Activated T-helper 1 cell treated with anti-CD3 and anti-CD28 coated beads, Interleukin-12 subunit alpha, Interleukin-12 subunit beta, Interleukin-2, Interleukin-4 antibody, amounts not matched to agents 30 ng/mL and 10 ng/mL and 1 ng/mL, durations not matched to agents 14 hours and 24 hours and 36 hours (primary cell): Measurements from ENCODE around the gene STXBP6. TPM values are rescaled to one million over a fixed set of nuclear protein-coding genes. Genes with fewer than 3 reads are reported as not detected.

ENCODE experiments used
- DNase-seq: peaks from one replicate; pipeline ENCODE4 v3.0.0; 2021; ENCODE audit warnings: low spot score
- H3K27ac Mint-ChIP-seq: one replicate; pipeline ENCODE4 v1.8.0; 2021; ENCODE audit warnings: mild to moderate bottlenecking, mixed read lengths
- H3K27me3 Mint-ChIP-seq: one replicate; pipeline ENCODE4 v1.8.0; 2022; ENCODE audit warnings: mild to moderate bottlenecking, moderate library complexity, mixed read lengths; ENCODE audit not compliant: insufficient read depth
- H3K36me3 Mint-ChIP-seq: one replicate; pipeline ENCODE4 v1.8.0; 2021; ENCODE audit warnings: low read depth, mixed read lengths
- H3K4me1 Mint-ChIP-seq: one replicate; pipeline ENCODE4 v1.8.0; 2021; ENCODE audit warnings: low read depth, mixed read lengths
- H3K4me3 Mint-ChIP-seq: one replicate; pipeline ENCODE4 v1.8.0; 2021; ENCODE audit warnings: mild to moderate bottlenecking, moderate library complexity, mixed read lengths
- H3K9me3 Mint-ChIP-seq: one replicate; pipeline ENCODE4 v1.8.0; 2021; ENCODE audit warnings: mixed read lengths
- intact Hi-C: fragments of 100-400 bp; cut with micrococcal nuclease; formaldehyde crosslinking; loops from one replicate; pipeline ENCODE4 v1.15.1; 2024
- total RNA-seq: library from RNA; stranded (reverse); gene quantifications from 2 replicates; pipeline ENCODE4 v1.2.3, GENCODE V29; 2022

STXBP6 gene
- total RNA-seq, 1 donor from 2014 or later, result not detected

DNA sequence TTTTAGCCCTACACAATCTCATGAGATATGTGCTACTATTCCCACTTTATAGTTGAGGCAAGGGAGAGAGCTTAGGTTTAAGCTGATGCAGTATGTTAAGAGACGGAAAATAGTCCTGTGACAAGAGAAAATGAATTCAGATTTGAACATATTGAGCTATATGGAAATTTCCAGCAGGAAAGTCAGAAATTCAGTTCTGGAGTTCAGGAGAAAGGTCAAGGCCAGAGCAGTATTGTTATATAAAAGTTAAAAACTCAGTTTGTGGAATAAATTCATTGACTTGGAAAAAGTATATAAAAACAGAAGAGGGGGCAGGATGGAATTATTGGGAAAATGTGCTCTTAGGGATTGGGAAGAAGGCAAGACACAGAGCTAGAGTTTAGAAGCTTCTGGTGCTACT lies 248.9 kb downstream of the STXBP6 start:
- Mint-ChIP-seq H3K4me1 (peaks cover 7% of the 10 kb centered on the region), H3K36me3 (no peaks in the 10 kb centered on the region), H3K27ac (no peak overlapping the region), H3K27me3 (no peaks in the 10 kb centered on the region), H3K4me3 (no peak overlapping the region), H3K9me3 (no peaks in the 10 kb centered on the region)
- intact Hi-C loops, result loop anchor here (10.0 kb wide), 1 partner anchor 196 kb away; the partner anchor contains the start of gene GZMH
- no peak for DNase-seq

DNA sequence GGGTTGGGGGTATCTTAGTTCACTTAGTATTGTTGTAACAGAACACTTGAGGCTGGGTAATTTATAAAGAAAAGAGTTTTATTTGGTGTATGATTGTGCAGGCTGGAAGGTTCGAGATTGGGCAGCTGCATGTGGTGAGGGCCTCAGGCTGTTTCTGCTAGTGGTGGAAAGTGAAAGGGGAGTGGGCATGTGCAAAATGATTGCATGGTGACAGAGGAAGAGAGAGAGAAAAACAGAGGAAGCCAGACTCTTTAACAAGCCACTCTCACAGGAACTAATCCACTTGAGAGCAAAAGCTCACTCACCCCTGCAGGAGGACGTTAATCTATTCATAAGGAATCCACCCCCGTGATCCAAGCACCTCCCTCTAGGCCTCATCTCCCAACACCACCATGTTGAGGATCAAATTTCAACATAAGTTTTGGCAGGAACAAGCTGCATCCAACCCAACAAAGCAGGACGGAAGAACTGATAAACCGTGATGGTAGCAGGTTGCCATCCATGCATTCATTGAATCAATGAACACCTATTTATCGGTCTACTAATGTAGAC lies 251.0 kb downstream of the STXBP6 start:
- H3K4me1 Mint-ChIP-seq, result peaks cover 7% of the 10 kb centered on the region
- H3K36me3 Mint-ChIP-seq, result no peaks in the 10 kb centered on the region
- H3K27ac Mint-ChIP-seq, result no peak overlapping the region
- no peak for DNase-seq
- no peaks in the 10 kb centered on the region for H3K27me3 Mint-ChIP-seq
- intact Hi-C loops, result no loop called here
- no peaks in the 10 kb centered on the region for H3K9me3 Mint-ChIP-seq
- no peak overlapping the region for H3K4me3 Mint-ChIP-seq

DNA sequence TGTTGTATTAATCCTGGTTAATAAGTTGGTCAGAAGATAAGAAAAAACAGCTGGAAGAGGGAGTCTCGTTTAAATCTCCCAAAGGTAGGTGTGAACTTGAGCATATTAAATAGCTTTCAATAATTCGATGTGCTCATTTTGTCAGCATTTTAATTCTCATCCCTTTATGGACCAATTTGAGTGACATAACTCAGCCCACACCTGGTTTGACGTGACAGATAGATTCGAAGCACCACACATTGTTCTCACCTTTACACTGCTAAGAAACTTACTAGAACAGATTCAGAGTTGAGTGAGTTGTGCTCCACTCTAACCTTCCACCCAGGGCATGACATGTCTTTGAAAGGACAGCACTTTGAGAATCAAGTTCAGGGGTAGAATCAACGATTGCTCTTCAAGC lies 254.5 kb downstream of the STXBP6 start:
- peaks cover 7% of the 10 kb centered on the region for H3K4me1 Mint-ChIP-seq
- no peak for DNase-seq

DNA sequence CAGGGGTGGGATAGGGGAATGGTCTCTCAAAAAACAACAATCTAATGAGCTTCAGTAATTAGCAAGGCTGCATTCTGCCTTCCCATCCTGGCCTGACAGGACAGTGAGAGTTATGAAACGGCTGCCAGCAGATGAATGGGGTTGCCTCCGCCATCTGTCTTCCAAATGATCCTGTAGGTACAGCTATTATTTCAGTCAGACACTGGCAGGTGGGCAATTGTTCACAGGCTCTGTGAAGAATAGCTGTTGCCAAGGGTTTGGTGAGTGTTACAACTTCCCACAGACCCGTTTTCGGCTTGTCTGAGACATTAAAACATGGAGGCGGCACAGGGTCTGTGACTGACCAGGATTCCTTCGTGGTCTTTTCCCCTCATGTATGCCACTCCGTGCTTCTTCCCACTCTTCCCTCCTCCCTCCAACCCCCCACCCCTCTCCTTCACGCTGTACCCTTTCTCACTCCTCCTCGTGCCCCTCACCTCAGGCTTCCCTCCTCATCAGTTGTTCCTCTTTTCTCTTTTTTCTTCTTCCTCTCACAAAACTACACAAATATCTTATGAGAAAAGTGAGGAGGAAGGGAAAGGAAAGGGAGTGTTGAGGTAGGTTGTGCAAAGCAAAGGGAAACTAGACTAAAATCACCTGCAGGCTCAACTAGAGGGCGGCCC lies 255.2 kb downstream of the STXBP6 start:
- intact Hi-C loops, result no loop called here
- DNase-seq, result no peak
- peaks cover 7% of the 10 kb centered on the region for H3K4me1 Mint-ChIP-seq
- no peaks in the 10 kb centered on the region for H3K36me3 Mint-ChIP-seq
- no peak overlapping the region for H3K4me3 Mint-ChIP-seq
- no peaks in the 10 kb centered on the region for H3K9me3 Mint-ChIP-seq
- H3K27me3 Mint-ChIP-seq, result peaks cover 8% of the 10 kb centered on the region
- H3K27ac Mint-ChIP-seq, result no peak overlapping the region

More for the DNA sequence above, 254.5 kb downstream of the STXBP6 start:
- Mint-ChIP-seq H3K36me3 (no peaks in the 10 kb centered on the region), H3K27me3 (peaks cover 6% of the 10 kb centered on the region), H3K9me3 (no peaks in the 10 kb centered on the region), H3K27ac (no peak overlapping the region), H3K4me3 (no peak overlapping the region)
- intact Hi-C loops, result no loop called here

DNA sequence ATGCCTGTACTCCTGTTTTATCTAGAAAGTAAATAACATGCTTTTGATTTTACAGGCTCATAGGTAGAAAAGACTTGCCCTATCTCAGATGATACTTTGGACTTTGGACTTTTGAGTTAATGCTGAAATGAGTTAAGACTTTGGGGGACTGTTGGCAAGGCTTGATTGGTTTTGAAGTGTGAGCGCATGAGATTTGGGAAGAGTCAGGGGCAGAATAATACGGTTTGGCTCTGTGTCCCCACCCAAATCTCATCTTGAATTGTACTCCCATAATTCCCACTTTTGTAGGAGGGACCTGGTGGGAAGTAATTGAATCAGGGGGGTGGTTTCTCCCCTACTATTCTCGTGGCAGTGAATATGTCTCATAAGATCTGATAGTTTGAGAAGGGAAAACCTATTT lies 259.8 kb downstream of the STXBP6 start:
- Mint-ChIP-seq H3K9me3 (no peaks in the 10 kb centered on the region), H3K36me3 (no peaks in the 10 kb centered on the region), H3K27me3 (peaks cover 16% of the 10 kb centered on the region), H3K4me3 (no peak overlapping the region), H3K27ac (no peak overlapping the region), H3K4me1 (no peaks in the 10 kb centered on the region)
- intact Hi-C loops, result no loop called here
- no peak for DNase-seq

DNA sequence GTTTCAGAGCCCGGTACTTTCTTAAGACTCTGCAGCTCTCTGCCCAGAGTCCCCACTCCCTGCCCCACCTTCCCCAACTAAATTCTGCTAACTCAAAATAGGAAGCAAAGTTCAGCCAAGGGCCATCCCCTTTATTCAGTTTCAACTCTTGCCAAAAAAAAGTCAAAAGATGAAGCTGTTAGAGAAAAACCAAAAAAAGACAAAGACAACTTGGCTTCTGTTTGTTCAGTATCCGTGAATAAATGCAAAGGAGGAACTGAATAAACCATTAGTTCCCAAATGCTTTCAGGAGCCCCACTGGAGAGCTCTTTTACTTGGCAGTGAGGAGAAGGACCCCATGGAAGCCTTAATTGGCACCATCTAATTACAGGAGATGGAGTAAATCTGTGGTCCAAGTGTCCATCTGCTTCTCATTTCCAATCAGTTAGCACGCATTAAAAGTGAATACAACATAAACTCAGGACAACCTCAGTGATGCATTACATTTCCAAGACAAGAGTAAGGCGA lies 260.5 kb downstream of the STXBP6 start:
- H3K27ac Mint-ChIP-seq, result no peak overlapping the region
- intact Hi-C loops, result no loop called here
- no peak overlapping the region for H3K4me3 Mint-ChIP-seq
- no peaks in the 10 kb centered on the region for H3K4me1 Mint-ChIP-seq
- peaks cover 16% of the 10 kb centered on the region for H3K27me3 Mint-ChIP-seq
- no peaks in the 10 kb centered on the region for H3K36me3 Mint-ChIP-seq
- DNase-seq, result no peak
- H3K9me3 Mint-ChIP-seq, result no peaks in the 10 kb centered on the region

DNA sequence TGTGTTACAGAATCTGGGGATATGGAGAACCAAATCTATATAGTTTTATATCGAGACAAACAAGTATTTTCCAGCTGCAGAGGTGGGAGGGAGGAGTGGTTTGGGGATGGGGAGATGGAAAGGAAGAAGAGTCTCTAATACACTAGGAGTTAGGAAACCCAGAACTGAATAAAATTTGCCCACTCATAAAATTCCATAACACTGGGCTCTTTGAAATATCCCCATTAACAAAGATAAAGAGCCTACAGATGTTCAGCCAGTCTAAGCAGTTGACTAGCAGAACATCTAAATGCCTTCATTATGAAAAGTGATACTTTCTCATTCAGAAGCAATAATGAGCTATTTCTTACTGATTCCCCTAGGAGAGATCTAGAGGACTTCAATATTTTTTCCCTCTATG lies 264.2 kb downstream of the STXBP6 start:
- Mint-ChIP-seq H3K9me3 (no peaks in the 10 kb centered on the region), H3K27ac (no peak overlapping the region), H3K27me3 (peaks cover 12% of the 10 kb centered on the region), H3K36me3 (no peaks in the 10 kb centered on the region), H3K4me3 (no peak overlapping the region), H3K4me1 (no peaks in the 10 kb centered on the region)
- intact Hi-C loops, result no loop called here
- no peak for DNase-seq

DNA sequence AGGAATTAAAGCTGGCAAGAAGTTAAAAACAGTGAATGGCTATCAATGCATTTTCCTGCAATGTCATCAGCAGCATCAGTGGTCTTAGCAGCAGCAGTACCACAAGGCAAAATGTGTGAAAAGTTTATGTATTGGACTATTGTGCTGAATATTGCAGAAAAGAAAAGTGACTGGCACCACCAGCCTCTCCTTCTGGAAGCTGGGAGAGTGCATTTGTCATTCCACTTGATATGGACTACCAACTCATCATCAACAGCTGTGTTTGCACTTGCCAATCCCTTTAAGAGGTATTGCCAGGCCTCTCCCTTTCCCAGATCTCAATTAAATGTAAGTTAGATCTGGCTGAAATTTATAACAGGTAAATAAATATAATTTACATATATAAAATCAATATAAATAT lies 265.0 kb downstream of the STXBP6 start:
- peaks cover 10% of the 10 kb centered on the region for H3K27me3 Mint-ChIP-seq
- no peaks in the 10 kb centered on the region for H3K36me3 Mint-ChIP-seq
- no peaks in the 10 kb centered on the region for H3K9me3 Mint-ChIP-seq
- no peak overlapping the region for H3K4me3 Mint-ChIP-seq
- no peaks in the 10 kb centered on the region for H3K4me1 Mint-ChIP-seq
- H3K27ac Mint-ChIP-seq, result no peak overlapping the region
- intact Hi-C loops, result no loop called here
- DNase-seq, result no peak

DNA sequence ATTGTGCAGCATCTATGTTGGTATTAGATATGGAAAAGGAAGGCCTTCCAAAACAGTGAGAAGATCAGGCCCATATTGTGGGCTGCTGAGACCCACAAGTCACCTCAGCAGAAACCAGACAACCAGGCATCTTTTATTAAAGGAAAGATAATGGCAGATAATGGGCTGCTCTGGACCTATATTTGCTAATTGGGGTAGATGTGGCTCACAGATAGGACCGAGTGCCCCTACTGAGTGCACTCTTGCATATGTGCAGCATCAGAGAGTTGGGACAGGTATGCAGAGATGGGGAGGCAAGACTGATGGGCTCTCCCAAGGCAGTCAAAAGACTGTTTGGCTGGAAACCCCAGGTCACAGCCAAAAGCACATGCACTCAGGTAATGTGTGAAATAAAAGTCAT lies 266.2 kb downstream of the STXBP6 start:
- Mint-ChIP-seq H3K27me3 (peaks cover 2% of the 10 kb centered on the region), H3K27ac (no peak overlapping the region), H3K36me3 (no peaks in the 10 kb centered on the region), H3K4me3 (no peak overlapping the region), H3K9me3 (no peaks in the 10 kb centered on the region), H3K4me1 (no peaks in the 10 kb centered on the region)
- no peak for DNase-seq
- intact Hi-C loops, result no loop called here

DNA sequence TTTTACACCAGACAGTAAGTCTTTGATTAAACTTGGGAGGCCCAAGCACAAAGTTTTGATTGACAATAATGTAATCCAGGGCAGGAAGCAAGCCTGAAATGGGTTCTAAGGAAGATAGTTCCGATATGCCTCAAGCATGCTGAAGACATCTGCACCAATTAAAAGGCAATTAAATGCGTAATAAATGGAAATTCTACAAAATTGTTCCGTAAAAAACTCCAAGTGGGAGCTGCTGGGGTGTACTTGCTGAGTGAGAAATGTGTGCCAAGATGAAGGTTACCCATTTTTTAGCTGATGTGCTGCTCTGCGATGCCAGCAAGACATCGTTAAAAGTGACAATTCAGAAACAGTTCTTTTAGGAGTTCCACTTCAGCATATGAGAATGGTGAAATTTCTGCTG lies 269.7 kb downstream of the STXBP6 start:
- no peak for DNase-seq
- no peak overlapping the region for H3K27ac Mint-ChIP-seq
- no peak overlapping the region for H3K4me3 Mint-ChIP-seq
- H3K36me3 Mint-ChIP-seq, result no peaks in the 10 kb centered on the region
- intact Hi-C loops, result no loop called here
- H3K27me3 Mint-ChIP-seq, result peaks cover 2% of the 10 kb centered on the region
- no peaks in the 10 kb centered on the region for H3K9me3 Mint-ChIP-seq
- H3K4me1 Mint-ChIP-seq, result no peaks in the 10 kb centered on the region

DNA sequence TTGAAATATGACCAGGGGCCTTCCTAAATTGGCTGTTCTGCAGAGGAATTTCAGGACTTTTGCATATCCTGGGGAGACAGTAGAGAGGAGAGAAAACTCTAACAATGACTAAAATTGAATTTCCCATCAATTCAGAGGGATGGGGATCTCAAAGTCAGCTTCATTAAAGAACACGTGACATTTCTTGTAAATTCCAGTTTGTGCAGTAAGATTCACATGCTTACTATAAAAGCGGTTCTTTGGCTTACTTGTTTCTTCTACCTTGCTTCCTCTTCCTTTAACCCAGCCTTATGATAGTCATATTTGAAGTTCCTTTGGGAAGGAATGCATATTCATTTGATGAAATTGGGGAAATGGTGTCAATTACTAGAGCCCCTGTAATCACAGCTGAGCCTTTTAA lies 272.3 kb downstream of the STXBP6 start:
- no peaks in the 10 kb centered on the region for H3K9me3 Mint-ChIP-seq
- intact Hi-C loops, result no loop called here
- H3K36me3 Mint-ChIP-seq, result no peaks in the 10 kb centered on the region
- no peak overlapping the region for H3K4me3 Mint-ChIP-seq
- DNase-seq, result no peak
- H3K4me1 Mint-ChIP-seq, result no peaks in the 10 kb centered on the region
- H3K27ac Mint-ChIP-seq, result no peak overlapping the region
- H3K27me3 Mint-ChIP-seq, result peaks cover 9% of the 10 kb centered on the region

DNA sequence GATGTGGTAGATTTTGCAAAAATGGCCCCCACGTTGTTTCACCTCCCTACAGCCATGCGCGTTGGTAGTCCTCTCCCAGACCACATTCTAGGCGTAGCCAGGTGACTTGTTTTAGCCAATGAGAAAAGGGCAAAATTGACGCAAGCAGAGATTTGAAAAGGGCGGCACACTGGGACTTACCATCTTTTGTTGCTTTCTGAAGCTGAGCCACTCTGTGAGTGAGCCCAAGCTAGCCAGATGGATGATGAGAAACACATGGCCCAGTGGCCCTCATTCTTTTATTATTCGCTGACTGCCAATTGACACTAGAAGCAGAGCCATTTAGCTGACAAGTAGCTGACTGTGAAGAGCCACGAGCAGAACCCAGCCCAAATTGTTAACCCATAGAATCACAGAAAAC lies 274.0 kb downstream of the STXBP6 start:
- Mint-ChIP-seq H3K27me3 (peaks cover 14% of the 10 kb centered on the region), H3K9me3 (no peaks in the 10 kb centered on the region), H3K27ac (no peak overlapping the region), H3K36me3 (no peaks in the 10 kb centered on the region), H3K4me1 (no peaks in the 10 kb centered on the region), H3K4me3 (no peak overlapping the region)
- DNase-seq, result no peak
- intact Hi-C loops, result no loop called here

DNA sequence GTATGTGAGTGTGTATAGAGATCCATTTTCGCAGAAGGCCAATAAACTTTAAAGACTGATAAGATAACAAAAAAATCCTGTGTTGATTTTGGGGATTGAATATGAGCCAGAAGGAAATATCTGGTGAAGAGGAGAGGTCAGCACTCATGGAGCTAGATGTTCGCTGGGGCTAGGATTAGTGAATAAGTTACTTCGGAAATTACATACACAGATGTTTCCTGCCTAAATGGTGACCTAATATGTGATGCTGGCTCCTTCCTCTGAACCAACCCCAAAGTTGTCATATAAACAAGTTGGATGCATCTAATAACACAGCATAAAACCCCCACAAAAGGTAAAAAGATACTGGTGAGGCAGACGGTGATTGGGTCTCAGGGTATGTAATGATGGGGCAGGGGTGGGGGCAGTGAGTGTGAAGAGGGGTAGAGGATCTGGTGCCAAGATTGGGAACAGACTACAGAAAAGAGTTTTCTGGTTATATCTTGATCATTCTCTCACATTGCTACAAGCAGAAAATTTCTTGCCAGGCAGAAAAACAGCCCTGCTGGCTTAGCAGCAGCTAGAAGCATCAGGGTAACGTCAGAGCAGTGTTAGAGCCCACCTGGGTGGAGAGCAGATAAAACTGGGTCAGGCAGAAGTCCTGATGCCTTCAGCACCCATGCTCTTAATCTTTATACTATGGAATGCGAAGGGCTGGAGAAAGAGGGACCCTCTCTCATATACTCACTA lies 275.6 kb downstream of the STXBP6 start:
- Mint-ChIP-seq H3K4me3 (no peak overlapping the region), H3K27ac (no peak overlapping the region), H3K9me3 (no peaks in the 10 kb centered on the region), H3K4me1 (no peaks in the 10 kb centered on the region), H3K27me3 (peaks cover 16% of the 10 kb centered on the region), H3K36me3 (no peaks in the 10 kb centered on the region)
- no peak for DNase-seq
- intact Hi-C loops, result no loop called here
